GM19351 (cell line): Measurements from ENCODE around the gene ETS2.

ENCODE experiments used
- ATAC-seq: cut with Tn5 transposase; IDR thresholded peaks from one replicate; pipeline ENCODE4 v1.9.1; 2021; ENCODE audit warnings: mild to moderate bottlenecking, moderate library complexity; ENCODE audit not compliant: unreplicated experiment

Gene ETS2

DNA sequence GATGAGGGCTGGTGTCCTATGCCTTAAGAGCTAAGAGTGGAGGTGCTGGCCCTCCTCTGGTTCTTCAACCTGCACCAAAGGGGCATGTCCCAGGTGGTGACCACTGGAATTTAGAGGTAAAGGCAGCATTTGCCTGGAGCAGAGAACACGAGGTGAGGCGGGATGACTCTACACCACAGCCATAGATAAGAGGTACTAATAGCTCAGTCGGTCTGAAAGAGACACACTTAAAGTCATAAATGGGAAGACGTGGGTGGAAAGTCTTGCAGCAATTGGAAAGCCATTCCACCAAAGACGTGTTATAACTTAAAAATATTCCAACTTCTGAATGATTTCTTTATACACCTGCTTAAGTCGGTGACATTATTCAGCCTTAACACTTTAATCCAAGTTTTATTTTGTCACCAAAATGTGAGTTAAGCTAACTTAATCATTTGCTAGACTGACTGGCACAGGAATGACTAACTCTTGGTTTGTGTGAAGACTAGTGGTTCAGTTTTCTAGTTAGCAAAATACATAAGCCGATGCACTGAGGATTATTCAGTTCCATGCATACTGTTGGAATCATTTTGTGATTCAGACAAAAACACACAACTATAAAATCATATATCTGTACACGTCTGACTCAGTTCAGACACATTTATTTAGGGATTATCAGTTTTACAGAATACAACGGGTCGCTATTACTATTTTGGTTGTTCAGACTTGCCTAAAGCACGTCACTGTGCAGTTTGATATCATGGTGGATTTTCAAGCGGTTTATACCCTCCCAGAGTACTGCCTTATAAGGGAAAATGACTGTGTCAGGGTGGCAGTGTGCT is 4.6 kb upstream of the ETS2 start:
- ATAC-seq: no peak

DNA sequence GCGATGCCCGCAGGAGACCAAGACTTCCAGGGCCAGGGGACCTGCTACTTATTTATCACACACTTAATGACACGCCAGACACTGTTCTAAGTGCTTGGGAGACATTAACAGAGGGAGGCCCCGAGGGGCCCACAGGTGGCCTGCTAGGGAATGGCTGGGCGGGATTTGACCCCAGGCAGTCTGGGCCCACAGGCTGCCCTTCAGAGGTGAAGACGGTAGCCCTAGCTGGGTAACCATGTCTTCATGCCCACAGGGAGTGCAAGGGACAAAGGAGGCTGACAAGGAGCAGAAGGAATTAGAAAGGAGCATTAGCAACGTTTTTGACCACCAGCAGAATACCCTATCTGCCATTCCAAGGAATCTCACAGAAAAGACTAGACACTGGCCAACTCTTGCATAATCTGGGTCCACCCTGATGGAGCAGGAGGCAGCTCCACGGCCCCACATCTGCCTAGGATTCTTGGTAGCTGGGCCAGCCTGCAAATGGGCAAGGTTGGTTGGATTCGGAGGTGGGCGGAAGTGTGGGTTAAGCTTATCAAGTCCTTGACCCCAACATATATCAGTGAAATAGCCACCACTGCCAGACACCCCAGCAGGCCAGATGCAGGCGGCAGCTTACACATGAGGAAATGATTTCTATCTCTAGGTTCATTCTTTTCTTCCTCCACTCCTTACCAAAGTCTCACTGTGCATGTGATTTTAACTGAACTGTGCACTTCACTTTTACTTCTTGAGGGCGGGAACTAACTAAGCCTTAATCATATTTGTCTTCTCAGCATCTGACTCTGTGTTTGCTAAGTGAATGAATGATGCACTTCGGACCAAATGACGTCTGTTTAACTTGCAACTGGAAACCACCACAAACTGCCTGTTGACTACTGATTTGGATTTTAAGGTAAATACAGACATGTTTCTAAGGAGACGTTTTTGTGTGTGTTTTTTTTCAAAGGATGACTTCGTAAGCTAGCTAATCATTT is 3.4 kb upstream of the ETS2 start:
- no peak for ATAC-seq

DNA sequence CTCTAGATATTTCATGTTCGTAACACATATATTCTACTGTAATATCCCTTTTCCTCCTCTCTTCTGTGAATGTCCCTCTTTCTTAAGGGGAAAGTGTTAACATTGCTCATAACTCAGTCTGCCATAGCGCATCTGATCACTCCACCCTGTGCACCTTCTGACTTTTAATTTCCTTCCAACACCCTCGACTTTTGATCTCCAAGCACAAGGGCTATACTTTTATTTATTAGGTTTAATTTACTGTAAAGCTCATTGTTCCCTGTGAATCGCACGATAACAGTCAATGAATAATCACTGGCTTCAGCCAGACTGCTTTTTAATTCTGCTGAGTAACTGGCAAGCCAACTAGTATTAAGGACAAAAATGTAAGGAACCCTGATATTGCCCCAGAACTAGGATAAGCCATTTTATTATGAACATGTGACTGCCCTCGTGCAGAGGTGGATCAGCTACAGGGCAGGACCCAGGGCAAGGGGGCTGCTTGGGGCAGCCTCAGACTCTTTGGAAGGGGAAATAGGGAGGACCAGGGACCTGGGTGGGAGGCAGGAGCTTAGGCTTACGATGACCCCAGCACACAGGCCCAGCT is 2.6 kb upstream of the ETS2 start:
- ATAC-seq: no peak

DNA sequence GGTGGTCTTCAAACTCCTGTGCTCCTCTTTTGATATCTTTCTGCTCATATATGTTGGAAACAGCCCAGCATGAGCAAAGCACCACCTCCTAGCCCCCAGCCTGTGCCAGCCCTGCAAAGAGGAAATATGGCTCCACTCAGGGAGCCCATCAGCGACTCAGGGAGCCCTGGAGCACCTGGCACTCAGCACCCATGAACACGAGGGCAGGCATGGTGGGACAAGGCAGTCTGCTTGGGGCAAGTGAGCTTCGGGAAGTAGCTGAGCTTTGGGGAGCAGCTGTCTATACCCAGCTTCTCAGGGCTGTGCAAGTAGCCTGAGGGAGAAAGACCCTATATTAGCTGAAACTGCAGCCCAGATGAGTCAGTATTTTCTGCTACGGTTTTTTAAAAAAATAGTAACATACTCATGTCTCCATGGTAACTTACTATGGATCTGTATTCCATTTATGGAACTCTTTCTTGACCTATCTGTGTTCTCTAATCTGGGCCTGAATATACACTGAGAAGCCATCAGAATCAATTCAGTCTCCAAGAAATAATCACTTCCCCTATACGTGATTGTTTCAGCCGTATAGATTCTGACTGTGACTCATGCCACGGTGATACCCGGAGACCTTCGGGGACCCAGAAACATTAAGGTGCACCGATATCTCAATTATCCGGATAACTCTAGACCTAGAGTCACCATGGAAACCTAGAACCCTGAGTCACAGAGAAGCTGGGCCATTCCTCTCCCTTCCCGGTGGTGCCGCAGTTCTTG is 1.5 kb upstream of the ETS2 start:
- ATAC-seq: no peak

DNA sequence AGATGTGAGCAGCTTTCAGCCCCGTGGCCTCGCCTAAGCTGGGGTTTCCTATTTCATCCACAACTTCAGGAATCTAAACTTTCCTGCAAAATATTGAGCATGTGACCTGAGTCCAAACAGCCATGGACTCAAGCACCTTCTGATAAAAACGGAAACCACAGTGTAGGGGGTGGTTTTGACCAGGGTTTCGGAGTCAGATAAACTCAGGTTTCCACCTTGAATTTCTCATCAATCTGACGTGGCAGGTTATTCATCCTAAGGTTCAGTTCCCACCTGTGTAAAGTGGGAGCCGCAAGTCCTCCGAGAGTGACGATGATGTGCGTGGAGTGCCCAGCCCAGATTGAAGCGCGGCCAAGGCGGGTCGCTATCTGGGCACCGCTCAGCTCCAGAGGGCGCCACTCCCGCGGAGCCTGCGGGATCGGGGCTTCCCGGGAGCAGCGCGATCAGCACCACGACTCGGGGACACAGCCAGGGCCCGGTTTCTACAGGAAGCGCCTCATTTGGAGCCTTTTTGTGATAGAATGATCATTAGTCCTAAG is 871 bp upstream of the ETS2 start:
- peak; percentile 21 for ATAC-seq

DNA sequence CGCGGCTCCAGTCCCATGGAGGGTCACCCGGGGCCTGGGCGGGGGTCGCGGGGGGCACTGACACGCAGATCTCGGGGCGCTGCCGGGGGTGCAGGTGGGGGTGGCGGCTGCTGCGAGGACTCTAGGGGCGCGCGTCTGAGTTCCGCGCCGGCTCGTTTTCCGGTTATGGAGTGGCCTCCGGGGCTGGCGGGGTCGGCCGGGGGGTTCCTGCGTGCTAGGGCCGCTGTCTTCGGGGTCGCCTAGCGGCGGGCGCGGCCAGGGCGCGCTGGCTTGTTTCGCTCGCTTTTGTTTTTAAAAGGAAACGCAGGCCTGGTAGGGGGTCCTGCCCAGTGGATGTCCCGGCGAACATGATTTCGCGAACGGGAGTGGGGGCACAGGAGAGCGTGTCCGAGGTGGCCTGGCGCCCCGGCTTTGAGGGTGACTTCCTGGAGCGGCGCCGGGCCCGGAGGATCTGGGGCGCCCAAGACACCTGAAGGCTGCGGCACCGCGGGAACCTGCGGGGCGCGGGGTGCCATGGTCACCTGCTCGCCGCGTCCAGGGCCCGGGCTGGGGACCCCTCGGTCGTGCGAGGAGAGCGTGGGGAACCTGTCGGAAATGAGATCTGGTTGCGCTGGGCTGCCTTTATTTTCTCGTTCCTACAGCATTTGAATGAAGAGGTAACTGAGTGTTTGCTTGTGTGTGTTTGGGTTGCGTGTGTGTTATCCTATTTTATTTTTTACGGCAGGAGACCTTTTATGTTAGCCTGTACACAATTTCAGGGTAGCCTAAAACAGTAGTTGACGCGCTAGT is 618 bp downstream of the ETS2 start:
- ATAC-seq: peak; percentile 29

DNA sequence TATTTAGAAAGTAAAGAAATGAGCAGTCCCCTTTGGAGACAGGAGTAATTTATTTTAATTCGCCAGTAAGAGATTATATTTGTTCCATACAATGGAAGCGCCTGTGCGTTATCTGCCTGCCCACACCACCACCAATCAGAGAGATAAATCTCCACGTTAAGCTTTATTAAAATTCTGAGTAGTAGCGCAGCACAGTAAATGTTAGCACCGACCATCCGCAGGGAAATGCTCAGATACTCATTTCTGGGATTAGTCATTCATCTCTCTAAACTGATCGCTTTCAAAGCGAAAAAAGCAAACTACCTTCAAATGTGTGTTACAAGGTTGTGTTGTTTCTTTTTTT is 1.2 kb downstream of the ETS2 start:
- no peak for ATAC-seq

DNA sequence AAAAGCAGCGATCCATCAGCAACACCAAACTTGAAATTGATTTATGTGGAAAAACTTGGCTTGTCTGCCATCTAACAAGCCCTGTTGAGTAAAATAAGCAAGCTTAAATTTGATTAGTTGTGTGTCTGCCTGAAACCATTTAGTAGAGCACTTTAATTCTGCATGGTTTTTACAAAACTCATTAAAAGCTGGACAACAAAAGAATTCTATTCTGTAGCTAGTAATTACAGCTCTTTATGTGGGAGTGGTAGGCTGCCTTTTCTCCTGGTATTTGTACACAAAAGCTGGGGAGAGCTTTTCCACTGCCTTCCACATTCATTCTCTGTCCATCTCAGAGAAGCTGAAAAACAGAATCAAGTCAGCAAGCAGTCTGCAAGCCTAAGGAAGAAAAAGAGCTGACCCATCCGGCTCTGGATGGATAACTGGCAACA is 1.7 kb downstream of the ETS2 start:
- no peak for ATAC-seq

DNA sequence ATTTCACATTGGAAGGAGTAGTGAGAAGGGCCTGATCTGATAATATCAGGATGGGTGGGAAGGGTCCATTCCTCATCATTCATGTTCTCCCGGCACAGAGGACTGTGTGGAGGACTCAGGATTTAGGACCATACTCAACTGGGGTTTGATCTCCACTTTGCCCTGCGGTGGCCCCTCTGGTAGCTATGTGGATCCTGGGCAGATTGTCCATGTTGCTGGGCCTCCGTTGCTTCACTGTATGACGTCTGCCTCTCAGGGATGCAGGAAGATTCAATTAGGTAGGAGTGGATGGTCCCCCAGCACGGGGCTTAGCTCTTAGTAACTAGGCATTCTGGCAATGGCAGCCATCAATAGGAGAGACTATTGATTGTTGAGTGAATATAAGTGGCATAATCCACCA is 2.3 kb downstream of the ETS2 start:
- no peak for ATAC-seq

DNA sequence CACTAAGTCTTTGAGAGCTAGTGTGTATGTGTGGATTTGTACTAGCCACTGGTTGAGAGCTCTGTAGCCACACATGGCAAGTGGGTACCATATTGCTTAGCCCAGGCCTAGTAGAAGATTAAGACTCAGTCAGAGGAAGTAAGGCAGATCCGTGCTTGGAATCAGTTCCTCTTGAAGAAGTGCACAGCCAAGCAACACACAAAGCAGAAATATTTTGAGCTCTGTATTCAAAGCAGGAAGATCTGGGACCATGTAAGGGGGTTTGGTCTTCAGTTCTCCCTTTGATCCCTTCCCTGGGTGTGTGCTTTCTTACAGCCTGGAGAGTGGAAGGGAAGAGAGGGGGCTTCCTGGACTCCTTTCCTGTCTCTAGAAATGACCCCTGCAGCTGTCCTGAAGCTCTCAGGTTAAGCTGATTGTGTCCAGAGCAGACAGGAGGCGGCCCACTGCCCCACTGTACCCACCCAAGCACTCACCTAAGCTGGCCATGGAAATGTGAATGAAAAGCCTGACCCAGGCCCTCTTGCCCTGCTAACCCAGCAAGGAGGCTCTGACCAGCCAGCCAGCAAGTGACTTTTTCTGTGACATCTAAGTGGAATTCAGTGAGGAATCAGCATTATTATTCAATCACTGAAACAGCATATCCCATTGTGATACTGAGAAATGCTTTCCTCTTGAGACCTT is 3.6 kb downstream of the ETS2 start:
- ATAC-seq: no peak

DNA sequence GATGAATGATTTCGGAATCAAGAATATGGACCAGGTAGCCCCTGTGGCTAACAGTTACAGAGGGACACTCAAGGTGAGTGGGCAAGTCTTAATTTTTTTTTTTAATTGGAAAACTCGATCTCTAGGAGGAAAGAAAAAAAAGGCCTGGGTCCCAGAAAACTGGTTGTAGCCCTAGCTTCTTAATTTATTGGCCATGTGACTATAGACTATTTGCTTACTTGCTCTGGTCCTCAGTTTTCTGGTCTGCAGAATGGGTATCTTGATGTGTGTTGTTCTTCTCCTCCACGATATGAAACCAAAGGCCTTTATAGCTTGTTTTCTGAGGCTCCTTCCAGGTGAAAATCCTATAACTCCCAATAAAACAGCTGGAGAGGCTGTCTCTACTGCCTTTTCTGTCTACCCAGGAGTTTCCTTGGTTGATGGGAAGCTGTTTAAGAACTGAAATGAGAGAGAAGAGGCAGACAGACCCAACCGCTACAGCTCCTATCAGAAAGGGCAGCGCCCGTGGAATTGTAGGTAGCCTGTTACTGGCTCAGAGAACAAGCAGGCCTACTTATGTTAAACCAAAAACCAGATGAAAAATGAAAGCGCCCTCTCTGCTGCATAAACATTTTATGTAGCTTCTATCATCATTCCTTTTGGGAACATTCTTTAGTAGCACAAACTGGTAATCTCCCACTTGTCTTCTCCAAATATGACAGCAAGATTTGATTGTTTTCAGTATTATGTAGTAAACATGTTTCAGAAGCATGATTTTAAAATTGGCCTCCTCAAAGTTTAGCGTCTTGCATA is 4.5 kb downstream of the ETS2 start:
- ATAC-seq: no peak

DNA sequence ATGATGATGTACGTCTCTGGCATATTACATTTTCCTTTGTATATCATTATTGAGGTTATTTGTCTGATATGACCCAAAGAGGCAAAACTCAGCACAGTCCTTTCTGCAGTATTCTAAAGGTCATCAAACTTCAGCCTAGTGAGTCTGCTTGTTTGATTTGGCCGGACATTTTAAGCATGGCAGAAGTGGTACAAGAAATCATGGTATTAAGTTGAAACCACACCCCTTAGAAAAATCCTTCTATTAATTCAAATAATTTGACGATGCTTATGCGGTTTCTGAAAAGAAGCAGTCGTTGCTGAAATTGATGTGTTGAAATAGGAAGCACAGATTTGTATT is 5.1 kb downstream of the ETS2 start:
- no peak for ATAC-seq

DNA sequence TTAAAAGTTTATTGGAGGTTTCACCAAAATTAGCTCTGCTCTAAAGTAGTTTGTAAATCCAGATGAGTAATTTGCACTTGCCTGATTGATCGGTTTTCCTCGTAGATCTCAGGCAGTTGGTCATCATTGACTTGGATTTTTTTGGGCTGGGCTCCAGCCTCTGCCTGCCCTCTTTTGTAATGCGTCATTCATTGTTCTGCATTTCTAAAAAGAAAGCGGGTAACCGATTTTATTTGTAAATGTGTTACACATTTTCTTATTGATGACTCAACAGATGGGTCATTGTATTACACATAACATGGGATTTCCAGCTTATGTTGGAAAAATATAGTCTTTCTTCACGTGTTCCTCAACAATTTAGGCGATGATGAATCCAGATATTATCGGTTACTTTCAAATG is 5.5 kb downstream of the ETS2 start:
- ATAC-seq: no peak

DNA sequence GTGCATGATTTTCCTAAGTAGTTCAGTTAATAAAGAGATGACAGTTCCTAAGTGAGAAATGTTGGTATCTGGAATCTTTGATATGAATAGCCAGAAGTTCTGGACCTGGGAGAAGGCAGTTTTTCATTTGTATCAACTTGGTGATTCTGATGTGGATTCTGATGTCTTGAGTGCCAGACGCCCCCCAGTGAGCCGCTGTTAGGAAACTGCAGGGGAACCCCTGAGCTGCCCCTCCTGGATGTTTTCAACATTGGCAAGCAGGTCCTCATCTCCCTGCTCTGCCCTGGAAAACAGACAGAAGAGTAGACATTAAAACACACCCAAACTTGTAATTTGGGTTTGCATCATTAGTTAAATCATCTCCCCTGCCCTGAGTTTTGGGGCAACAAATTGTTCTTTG is 7.4 kb downstream of the ETS2 start:
- no peak for ATAC-seq

DNA sequence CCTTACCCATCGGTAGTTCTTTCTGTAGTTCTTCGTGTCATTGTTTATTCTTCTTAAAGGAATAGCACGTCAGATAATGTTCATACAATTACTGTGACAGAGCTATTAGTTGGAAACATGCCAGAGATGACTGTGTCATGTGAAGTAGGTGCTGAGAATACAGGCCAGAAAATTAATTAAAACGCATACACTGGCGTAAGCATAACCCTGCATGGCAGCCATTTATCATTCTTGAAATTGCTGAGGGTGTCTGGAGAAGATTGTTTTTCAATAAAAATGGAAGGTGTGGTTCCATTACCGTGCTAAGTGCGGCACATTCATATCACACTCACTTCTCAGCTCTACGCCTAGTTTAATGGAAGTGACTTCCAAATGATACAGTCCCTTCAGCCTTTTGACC is 7.8 kb downstream of the ETS2 start:
- no peak for ATAC-seq

DNA sequence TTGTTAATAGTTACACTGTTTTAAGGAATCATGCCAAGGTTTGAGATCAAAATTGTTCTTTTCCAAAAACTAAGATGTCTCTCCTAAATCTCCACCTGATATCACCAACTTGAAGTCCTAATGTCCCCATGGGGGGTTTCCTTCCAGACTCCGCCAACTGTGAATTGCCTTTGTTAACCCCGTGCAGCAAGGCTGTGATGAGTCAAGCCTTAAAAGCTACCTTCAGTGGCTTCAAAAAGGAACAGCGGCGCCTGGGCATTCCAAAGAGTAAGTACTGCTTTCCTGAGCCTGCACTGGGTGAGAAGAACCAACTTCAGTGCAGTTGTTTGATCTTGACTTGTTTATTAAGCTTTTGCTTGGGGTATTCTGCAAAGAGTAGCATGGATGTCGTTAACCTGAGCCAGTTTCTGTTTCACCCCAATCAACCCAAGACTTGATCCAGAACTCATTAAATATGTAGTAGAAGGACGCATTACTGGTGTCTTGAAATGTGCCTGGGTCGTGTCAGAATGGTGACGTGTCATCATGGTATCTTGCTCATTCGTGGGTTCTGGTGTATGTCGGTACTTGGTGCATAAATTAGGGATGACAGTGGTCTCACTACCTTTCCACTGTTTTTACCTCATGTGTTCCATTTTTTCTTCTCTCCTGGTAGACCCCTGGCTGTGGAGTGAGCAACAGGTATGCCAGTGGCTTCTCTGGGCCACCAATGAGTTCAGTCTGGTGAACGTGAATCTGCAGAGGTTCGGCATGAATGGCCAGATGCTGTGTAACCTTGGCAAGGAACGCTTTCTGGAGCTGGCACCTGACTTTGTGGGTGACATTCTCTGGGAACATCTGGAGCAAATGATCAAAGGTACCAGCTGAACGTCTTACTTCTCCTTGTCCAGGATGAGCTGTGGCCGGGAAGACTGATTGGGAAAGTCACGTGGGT is 8.7 kb downstream of the ETS2 start:
- ATAC-seq: no peak

DNA sequence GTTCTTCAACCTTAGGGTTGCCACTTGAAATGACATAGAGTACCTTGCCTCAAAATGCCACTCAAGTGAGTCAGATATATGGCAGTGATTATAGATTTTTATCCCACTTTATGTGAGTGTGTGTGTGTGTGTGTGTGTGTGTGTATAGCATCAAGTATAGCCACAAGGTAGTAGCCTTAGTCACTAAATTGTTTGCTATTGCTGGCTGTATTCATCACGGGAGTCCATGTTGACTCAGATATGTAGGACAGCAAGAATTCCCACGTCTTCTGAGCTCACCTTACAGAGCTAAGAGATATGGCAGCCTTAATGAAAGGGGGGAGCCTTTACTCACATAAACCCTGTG is 9.3 kb downstream of the ETS2 start:
- ATAC-seq: no peak
